HG02981 (cell line): ENCODE results near the gene HIBADH.
A peak's percentile ranks its signal among the peaks of the same experiment; 100 is the strongest.

ENCODE experiments used
- ATAC-seq: cut with Tn5 transposase; IDR thresholded peaks from one replicate; pipeline ENCODE4 v1.9.1; 2021; ENCODE audit warnings: mild to moderate bottlenecking, moderate library complexity; ENCODE audit not compliant: unreplicated experiment

Gene HIBADH

DNA sequence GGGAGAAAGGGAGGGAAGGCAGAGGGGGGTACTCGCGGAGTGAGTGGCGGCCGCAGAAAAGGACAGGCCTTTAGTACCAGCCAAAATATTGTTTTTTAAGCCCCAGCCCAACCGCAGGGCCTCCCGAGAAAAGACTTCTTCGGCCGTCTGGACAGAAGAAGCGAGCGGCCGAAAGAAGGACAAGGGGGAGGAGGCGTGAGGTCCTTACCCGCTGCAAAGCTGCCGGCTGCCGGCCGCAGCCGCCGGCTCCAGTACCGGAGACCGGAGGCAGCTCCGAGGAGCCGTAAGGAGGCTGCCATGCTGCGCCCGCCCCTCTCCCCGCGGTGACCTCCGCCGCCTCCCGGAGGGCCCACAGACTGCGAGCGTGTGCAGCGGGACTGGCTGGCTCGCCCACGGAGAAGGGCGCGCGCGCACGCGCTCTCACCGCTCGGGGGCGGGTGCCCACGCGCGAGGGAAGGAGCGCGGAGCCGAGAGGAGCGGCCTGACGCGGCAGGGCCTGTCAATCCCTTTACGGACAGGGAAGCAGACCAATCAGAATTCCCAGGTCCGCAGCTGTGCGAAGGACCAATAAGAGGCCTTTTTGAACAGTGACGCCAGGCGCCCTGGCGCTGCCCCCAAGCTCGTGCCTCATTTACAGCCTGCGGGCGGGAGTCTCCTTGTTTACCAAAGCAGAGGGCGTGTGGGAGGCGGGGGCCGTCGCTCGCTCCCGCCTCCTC, at the start of gene HIBADH:
Gene HIBADH, minus strand, starts transcription at position 394 of the 716 bp plus-strand sequence. Its CDS starts 95 bp downstream, at position 299.
- ATAC-seq = peak; percentile 99

DNA sequence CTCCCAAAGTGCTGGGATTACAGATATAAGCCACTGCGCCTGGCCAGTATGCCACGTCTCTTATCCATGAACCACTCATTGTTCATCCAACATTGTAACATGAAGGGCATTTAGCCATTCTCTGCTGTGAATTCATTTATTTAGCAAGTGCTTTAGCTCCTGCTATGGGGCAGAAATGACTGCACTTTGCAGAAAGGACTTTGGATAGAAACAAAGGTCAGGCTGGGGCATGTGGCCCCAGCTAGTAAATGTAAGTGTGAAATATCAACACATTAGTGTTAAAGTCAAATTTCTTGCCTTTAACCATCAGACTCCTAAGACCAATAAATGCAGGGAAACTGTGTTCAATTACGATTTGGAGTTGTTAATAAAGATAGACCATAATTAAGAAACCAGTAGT, 49.5 kb upstream of the HIBADH start:
- ATAC-seq = no peak

DNA sequence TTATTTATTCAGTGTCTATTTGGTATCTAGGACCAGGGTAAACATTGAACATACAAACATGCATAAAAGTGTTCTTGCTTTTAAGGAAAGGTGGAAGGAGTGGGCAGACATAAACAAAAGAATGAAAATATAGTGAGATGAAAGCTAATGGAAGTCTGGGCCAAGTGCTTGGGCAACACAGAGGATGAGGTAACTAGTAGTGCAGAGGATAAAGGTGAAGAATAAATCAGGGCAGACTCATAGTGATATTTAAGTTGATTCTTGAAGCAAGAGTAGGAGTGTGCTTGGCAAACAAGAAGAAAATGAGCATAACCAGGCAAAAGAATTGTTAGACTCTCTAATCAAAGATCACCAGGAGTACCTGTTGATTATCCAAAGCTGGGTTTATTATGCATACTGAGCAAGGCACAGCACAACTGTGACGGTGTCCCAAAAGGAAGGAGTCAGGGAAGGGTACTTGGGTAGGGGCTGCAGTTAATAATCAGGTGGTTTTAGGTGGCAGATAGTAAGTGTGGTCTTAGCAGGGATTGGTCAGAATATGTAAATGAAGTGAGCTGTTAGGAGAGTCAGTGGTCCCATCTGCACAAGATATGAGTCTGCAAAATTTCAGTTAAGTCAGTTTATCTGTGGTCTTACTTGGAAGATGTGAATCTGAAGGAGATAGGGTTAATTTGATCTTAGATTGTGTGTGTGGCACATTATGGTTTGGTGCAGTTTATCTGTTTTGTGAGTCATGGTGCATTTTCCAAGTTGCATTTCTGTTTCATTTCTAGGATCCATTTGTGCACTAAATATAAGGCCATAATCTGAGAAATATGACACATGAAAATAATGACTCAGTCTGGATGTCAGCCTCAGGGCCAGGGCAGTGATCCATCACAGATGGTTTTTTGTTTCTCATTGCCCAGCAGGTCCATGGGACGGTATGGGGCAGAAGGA, 46.7 kb upstream of the HIBADH start:
- ATAC-seq = no peak

DNA sequence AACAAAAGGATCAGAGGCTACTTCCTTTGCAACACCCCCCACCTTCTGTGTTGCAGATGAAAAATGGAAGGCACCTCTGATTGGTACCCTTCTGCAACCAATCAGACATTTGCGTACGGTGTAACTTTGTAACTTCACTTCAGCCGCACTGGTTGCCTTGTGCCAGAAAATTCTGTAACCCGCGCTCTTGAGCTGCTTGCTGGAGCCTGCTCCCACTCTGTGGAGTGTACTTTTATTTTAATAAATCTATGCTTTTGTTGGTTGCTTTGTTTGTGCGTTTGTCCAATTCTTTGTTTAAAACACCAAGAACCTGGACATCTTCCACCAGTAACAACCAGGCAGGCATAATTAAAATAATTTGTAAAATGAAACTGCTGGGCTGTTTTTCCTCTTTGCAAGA, 45.8 kb upstream of the HIBADH start:
- ATAC-seq = no peak

DNA sequence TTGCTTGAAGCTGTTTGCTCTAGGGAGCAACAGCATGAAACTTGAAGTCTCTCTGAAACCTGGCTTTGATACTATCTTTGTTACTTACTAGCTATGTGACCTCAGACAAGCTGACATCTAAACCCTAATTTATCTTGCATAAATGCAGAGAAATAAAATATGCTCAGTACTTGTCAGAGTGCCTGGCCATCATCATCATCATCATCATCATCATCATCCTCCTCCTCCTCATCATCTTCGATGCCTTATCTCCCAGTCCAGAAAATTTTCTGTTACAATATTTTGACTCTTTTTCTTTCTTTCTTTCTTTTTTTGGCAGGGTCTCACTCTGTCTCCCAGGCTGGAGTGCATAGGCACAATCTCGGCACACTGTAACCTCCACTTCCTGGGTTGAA, 42.5 kb upstream of the HIBADH start:
- no peak for ATAC-seq

DNA sequence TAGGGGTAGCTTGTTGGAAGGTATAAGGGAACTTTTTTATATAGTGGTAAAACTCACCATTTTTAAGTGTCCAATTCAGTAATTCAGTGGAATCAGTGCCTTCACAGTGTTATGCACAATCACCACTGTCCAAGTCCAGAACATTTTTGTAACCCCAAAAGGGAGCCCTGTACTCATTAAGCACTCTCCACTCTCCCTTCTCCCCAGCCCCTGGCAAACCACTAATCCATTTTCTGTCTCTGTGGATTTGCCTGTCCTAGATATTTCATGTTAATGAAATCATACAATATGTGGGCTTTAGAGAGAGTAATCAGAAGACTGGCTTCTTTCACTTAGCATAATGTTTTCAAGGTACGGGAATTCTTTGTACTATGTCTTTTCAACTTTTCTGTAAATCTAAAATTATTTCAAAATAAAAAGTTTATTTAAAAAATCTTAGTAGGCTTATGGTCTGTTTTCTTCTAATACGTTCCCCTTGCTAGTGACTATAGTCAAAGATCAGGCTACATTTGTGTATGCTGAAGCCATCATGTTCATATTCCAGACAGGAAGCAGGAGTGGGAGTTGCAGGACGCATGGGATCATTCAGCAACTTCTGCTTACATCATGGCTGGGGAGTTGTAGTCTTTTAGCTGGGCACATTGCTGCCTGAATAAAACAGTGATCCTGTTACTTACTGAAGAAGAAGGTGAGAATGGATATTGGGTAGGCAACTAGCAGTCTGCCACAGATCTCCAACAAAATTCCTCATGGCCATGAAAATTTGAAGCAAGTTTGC, 41.9 kb upstream of the HIBADH start:
- ATAC-seq = no peak

DNA sequence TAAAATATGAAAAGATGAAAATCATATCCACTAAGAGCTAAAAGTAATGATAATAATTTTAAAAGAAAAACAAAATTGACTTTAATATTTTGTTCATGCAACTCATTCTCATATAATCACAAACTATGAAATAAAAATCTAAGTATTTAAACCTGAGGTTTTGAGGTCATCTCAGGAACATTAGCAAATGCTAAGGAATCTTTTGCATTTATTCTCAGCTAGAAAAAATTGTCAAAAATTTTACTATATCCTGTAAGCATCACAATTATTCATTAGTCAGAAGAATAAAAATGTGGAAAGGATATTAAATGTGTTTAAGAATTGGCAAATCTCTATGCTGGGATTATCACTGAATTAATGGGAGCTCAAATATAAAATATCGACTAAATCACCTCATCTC, 40.5 kb upstream of the HIBADH start:
- ATAC-seq = no peak

DNA sequence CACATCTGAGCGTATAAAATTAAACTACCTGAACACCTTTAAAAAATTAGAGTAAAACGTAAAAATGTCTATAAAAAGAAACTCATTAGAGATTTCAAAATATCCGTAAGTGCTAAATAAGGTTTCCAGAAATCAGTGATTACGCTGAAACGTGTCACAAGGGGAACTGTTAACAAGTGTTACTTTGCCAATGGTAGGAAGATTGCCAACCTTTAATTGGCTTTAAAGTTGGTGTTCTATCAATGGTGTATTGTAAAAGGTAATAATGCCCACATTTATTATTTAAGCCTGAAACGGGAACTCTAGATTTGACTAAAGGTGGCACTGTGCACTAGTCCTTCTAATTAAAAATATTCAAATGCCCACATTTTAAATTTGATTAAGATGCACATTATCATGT, 37.8 kb upstream of the HIBADH start:
- ATAC-seq = no peak

DNA sequence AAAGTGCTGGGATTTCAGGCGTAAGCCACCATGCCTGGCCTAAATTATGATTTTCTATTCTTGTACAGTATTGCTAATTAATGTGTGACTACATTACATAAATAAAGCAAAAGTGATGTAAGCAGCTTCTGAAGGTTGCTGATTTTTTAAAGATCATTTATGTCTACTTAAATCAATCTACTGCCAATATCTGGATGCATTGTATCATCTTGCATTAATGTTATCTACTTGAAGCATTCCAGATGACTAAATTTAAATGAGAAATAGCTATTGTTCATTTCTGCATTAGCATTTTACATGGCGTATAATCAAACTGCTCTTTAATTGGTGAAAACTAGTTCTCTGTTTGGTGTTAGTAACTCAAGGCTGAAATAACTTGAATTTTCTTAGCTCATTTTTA, 37.1 kb upstream of the HIBADH start:
- no peak for ATAC-seq

DNA sequence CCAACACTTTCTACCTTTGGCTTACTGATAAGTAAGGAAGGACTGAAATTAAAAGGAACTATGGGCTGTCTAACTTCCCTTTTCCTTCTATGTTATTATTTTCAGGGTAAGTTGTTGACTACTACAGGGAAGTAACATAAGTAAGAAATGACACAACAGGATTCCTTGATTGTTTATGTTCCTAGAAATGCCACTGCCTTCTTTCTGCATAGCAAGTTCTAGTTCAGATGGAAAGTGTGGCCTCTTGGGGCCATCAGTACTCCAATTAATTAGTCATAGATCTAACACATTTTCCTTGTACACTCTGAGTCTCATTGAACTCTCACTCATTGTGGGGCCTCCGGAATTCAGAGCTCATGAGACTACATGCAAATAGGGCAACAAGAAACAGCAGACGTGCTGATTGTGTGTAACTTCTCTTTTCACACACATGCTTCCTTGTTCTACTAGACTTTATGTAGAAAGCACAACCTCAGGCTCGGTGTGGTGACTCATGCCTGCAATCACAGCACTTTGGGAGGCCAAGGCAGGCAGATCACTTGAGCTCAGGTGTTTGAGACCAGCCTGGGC, 35.3 kb upstream of the HIBADH start:
- ATAC-seq = peak; percentile 56

DNA sequence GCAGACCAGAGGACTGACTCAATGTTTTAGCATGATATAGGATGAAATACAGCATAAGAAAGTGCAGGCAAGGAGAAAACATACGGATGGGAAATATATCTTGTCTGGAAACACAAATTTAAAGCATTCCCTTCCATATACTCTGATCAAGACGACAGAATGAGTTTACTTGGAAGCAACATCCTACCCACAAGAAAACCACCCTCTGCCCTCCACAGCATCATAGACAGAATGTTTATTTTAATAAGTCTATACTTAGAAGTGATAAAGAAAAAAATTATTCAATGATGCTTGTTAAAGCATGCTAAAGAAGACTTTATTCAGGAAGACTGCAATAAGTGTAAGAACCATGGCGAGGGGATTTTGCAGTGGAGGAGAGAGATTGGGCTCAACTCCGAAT, 32.4 kb upstream of the HIBADH start:
- ATAC-seq = no peak

DNA sequence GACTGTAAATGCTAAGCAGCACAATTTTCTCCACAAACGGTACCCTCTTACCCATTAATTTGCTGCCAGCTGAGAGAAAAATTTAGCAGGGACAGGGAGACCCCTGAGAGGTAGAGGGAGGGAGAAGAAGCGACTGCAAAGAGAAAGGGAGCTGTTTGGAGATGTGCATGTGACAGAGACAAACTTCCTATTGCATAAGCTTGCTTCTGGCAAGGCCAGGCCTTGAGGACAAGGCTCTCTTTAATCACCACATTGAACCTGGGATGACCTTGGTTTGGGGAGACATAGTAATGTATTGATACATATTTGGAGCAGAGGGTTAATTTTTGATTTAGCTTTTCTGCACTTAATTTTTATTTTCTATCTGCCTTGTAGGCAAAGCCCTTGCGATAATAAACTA, 31.1 kb upstream of the HIBADH start:
- no peak for ATAC-seq

DNA sequence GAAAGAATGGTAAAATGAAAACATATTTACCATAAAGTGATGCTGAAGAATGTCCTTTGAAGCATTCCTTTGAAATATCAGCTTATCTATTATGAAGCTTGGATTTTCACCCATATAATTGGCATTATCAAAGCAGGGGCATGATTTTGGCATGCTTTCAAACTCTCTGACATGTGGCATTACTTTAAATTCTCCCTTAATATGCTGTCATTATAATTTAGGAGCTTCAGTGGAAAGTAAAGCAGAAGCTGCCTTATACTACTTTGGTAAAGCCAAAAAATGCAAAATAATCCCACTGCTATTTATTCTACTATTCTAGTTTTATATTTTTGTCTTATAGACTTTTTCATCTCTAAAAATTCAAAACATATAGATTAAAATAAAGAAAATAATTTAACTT, 28.0 kb upstream of the HIBADH start:
- ATAC-seq = no peak

DNA sequence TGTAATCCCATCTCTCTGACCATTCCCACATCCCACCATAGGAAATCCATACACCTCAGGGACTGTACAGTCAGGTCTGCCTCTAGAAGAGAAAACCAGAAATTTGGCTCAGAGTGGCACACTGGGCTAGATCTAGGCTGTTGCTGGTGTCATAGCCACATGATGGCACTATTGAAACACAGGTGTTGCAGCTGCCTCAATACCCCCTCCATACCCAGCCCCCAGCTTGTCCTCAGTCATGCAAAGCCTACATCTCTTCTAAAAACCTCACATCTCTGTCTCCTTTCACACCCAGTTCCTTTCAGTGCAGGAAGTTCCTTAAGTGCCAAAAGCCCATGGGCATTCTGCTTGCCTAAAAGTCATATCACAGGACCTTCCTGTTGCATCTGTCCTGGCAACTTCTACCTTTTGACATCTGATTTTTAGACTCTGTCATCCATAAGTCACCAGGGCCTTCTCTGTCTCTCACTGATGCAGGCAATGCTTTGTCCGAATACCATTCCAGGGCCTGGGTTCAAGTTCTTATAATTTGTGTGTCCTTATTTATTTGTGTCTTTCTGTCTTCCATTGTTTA, 27.0 kb upstream of the HIBADH start:
- ATAC-seq = no peak

DNA sequence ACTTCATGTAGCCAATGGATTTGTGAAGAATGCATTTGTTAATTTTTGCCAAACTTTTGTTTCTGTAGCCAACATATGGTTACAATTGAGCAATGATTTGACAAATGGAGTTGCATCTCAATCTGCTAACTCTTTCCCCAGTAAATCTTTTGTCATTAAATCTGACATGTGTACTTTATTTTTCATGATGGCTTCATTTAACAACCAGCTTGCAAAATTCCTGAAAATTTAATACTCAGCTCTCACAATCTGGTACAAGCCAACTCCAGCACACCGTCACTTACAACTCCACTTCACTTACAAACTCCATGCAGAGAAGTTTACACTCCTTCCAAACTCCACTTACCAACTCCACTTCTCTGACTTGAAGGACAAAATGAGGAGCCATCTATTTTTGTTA, 26.5 kb upstream of the HIBADH start:
- no peak for ATAC-seq

DNA sequence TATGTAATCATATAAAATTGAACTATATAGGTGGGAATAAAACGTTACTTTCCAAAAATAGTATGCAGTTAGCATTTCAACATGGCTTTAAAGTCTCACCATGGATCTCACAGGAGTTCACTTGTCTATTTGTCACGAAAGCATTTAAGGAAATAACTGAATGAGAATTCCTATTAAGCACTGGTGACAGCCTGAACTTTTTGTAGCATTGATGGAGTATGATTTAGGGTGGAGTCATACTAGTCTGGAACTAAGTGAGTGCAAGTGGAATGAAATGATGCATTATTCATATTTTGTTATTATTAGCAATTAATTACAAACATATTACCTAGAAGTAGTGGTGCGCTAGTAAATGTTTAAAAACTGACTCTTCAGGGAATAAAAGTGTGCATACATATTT, 26.0 kb upstream of the HIBADH start:
- ATAC-seq = no peak

DNA sequence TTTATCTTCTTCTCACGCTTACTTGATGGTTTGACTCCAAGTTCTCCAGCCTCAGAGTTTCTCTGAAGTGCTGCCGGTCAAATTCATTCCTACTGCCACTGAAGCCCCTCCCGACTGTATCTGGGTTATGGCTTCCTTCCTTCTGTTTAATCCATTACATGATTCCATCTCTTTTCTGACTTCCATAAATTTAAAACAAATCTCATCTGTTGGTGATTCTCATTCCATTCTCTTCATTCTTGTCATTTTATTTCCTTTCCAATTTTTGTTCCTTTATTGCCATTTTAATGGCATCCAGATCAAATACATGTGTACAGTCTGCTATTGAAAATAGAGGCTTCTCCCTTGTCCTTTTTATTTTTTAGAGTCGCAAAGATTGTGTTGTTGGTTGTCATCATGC, 25.4 kb upstream of the HIBADH start:
- no peak for ATAC-seq

DNA sequence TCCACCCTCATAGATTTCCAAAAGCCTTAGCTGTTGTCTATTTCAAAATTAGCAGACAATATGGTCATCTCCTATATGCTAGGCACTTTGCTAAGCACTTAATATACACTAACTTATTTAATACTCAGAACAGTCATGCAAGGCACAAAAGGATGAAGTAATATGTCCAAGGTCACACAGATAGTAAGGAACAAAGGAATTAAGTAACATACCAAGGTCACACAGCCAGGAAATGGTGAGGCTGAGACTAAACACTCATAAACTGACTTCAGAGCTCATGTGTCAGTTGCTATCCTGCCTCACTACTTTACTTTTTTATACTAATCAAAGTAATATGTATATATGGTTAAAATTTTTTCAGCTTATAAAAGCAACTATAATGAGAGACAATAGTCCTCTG, 23.6 kb upstream of the HIBADH start:
- ATAC-seq = no peak

DNA sequence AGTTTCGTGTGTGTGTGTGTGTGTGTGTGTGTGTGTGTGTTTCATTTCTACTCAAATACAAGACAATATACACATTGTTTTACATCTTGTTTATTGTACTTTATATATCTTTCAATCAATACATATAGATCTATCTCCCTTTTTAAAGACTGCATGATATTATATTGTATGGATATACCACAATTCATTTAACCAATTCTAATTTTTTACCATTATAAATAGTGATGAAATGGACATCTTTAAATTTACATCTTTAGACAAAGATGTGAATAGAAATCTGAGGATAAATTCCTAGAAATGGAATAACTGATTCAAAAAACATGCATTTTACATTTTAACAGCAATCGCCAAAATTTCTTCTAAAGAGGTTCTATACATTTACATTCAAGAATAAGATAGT, 23.2 kb upstream of the HIBADH start:
- ATAC-seq = no peak

DNA sequence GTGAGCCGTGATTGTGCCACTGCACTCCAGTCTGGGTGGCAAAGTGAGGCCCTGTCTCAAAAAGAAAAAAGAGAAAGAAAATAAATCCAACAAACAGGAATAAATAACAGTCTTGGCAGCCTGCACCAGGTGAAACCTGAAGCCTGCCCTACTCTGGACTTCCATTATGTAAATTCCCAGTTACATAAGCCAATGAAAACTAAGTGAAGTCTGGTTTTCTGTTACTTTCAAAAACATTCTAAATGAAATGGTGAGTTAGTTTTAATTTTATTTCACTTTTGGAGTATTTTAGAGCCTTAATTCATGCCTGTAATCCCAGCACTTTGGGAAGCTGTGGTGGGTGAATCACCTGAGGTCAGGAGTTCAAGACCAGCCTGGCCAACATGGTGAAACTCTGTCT, 22.5 kb upstream of the HIBADH start:
- ATAC-seq = no peak

DNA sequence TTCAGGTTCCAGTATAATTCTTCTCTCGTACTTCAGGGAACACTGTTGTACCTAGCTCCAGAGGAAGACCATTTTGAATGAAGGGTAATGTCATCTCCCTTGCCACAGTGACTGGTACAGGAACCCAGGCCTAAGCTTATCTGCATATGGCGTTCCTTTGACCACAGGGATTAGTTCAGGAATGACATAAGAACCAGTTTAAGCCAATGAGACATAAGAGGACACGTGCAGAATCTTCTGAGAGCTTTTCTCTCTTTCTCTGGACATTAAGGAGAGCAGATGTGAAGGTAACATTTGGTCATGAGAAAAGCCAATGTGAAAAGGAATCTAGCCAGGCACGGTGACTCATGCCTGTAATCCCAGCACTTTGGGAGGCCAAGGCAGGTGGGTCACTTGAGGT, 21.8 kb upstream of the HIBADH start:
- no peak for ATAC-seq
